Measurements from ENCODE around the gene CPA1. TPM values are rescaled to one million over a fixed set of nuclear protein-coding genes. Genes with fewer than 3 reads are reported as not detected.

The CPA1 gene
- total and polyA plus RNA-seq, 10 donors: 0.79 to 8.1 (median 2.2) TPM

DNA sequence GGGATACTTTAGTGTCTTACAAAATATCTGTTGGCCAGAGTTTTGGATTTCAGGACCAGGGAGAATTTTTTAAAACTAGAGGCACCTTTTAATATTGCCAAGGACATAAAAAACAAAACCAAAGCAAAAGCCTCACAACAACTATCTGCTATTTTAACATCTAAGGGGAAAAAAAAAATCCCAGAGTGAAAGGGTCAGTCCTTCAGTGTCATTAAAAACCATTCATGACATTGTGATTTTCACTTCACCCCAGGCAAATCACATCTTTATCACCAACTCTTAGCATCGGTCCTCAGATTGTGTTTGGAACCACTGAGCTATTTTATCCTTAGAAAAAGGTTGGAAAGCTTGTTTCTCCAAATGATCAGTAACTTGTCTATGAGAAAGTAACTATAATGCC is 49.8 kb downstream of the CPA1 start:
- Histone ChIP-seq H3K27ac (peak overlapping the region in 6 of 8 donors; percentile 3 to 57 (median 44)), H3K4me1 (peaks cover 7 to 49% (median 21%) of the 10 kb centered on the region in 6 donors), H3K9me3 (no peaks in the 10 kb centered on the region), H3K36me3 (no peaks in the 10 kb centered on the region), H3K4me3 (peak overlapping the region in 1 of 8 donors; percentile 11), H3K27me3 (replicated peaks in 1 of 7) (no peaks in the 10 kb centered on the region)
- TF ChIP-seq POLR2A (IDR thresholded peaks at IDR 0.05) (no peak), POLR2AphosphoS5 (IDR thresholded peaks at IDR 0.05) (no peak)
- TF ChIP-seq, protein P1, sequence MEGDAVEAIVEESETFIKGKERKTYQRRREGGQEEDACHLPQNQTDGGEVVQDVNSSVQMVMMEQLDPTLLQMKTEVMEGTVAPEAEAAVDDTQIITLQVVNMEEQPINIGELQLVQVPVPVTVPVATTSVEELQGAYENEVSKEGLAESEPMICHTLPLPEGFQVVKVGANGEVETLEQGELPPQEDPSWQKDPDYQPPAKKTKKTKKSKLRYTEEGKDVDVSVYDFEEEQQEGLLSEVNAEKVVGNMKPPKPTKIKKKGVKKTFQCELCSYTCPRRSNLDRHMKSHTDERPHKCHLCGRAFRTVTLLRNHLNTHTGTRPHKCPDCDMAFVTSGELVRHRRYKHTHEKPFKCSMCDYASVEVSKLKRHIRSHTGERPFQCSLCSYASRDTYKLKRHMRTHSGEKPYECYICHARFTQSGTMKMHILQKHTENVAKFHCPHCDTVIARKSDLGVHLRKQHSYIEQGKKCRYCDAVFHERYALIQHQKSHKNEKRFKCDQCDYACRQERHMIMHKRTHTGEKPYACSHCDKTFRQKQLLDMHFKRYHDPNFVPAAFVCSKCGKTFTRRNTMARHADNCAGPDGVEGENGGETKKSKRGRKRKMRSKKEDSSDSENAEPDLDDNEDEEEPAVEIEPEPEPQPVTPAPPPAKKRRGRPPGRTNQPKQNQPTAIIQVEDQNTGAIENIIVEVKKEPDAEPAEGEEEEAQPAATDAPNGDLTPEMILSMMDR (IDR thresholded peaks at IDR 0.05 in 8 of 11, conservative IDR thresholded peaks at IDR 0.05 in 3 of 11): no peak
- 50 to 71% (median 65%) methylated on average over 1 of the region's 1 CpG for WGBS, 5 donors
- intact Hi-C loops (cut with DNase I; ENCODE audit: low total_unique reads): no loop called here
- DNase-seq: no peak

DNA sequence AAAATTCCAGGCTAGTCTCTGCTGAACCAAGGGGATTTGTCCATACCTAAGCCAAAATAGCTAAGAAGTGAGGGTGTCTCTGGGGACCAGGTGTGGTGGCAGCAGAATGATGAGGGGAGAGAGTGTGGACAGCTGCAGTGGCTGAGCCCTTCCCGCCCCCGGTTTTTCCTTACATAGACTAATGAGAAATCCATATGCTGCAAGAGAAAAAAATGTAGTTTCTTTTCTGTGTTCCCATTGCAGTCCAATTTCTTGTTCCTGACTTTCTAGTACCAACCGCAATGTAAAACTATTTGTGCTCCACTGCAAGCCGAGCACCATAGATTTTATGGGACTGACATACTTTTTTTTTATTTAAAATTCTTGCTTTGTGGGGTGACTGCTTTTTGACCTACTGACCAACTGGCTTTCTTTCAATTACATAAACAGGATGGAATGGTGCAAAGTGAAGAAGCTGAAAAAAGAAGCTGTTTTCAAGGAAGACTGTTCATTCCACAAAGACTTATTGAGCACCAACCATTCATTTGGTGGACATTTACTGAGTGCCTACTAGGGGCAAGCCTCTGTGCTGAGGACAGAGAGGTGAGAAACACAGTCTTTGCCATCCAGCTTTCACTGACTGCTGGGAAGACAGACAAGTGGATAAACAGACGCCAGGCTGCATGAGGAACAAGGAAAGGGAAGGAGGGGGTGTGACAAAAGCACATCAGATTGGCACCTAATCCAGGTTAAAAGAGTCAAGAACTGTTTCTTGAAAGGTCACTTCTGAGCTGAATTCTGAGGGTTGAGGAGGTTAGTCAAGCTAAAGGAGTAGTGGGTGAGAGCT is 50.8 kb downstream of the CPA1 start:
- TF ChIP-seq, protein P1 (IDR thresholded peaks at IDR 0.05 in 8 of 11, conservative IDR thresholded peaks at IDR 0.05 in 3 of 11): no peak
- TF ChIP-seq POLR2AphosphoS5 (IDR thresholded peaks at IDR 0.05) (no peak), POLR2A (IDR thresholded peaks at IDR 0.05) (no peak)
- no peak for DNase-seq
- no peaks in the 10 kb centered on the region for H3K27me3 ChIP-seq (replicated peaks in 1 of 7)
- H3K27ac ChIP-seq: peak overlapping the region in 6 of 8 donors; percentile 24 to 57 (median 48)
- WGBS, 5 donors: 48 to 65% (median 61%) methylated on average over 5 of the region's 5 CpGs
- H3K9me3 ChIP-seq: no peaks in the 10 kb centered on the region
- intact Hi-C loops (cut with DNase I; ENCODE audit: low total_unique reads): no loop called here
- peak overlapping the region in 2 of 8 donors; percentile 3 to 11 for H3K4me3 ChIP-seq
- peaks cover 7 to 53% (median 21%) of the 10 kb centered on the region in 6 donors for H3K4me1 ChIP-seq
- no peaks in the 10 kb centered on the region for H3K36me3 ChIP-seq

DNA sequence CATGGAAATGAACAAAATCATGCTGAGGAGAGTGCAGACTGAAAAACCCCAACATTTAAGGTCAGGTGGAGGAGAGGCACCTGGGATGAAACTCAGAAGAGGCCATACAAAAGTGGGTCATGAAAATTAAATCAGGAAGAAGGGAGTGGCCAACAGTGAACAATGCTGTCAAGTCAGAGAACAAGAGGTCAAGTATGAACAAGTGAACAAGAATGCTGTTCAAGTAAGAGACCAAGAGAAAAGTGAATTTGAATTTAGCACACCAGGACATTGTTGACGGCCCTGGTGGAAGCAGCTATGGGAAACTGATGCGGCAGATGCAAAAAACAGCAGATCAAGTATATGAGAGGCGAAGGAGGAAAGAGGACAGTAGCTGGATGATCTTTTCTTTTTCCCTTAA is 52.6 kb downstream of the CPA1 start:
- Histone ChIP-seq H3K4me3 (no peak overlapping the region), H3K4me1 (peaks cover 7 to 49% (median 21%) of the 10 kb centered on the region in 6 donors), H3K9me3 (no peaks in the 10 kb centered on the region), H3K27ac (no peak overlapping the region), H3K36me3 (no peaks in the 10 kb centered on the region), H3K27me3 (replicated peaks in 1 of 7) (no peaks in the 10 kb centered on the region)
- TF ChIP-seq POLR2AphosphoS5 (IDR thresholded peaks at IDR 0.05): no peak
- TF ChIP-seq, protein P1 (IDR thresholded peaks at IDR 0.05 in 8 of 11, conservative IDR thresholded peaks at IDR 0.05 in 3 of 11): no peak
- no peak for TF ChIP-seq POLR2A (IDR thresholded peaks at IDR 0.05)
- intact Hi-C loops (cut with DNase I; ENCODE audit: low total_unique reads): no loop called here
- 78 to 86% (median 85%) methylated on average over 3 of the region's 3 CpGs for WGBS, 5 donors
- DNase-seq: no peak

DNA sequence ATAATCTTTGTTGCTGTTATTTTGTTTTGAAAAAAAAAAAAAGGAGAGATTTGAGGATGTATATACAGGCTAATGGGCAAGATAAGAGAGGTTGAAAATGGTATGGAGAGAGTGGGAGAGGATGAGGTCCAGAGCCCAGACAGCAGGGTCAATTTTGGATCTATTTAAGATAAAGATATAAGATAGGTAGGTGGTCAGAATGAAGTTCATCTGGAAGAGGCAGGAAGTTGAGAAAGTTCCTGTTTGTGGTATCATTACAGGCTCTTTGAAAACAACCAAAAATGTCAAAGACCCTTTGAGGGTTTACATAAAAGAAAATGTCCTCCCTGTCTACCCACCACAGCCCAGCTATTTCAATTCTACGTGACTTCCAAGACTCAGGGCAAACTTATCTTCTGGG is 53.0 kb downstream of the CPA1 start:
- Histone ChIP-seq H3K27ac (no peak overlapping the region), H3K4me3 (no peak overlapping the region), H3K27me3 (replicated peaks in 1 of 7) (no peaks in the 10 kb centered on the region), H3K4me1 (peaks cover 7 to 49% (median 21%) of the 10 kb centered on the region in 6 donors), H3K9me3 (no peaks in the 10 kb centered on the region), H3K36me3 (no peaks in the 10 kb centered on the region)
- intact Hi-C loops (cut with DNase I; ENCODE audit: low total_unique reads): no loop called here
- TF ChIP-seq POLR2A (IDR thresholded peaks at IDR 0.05) (no peak), POLR2AphosphoS5 (IDR thresholded peaks at IDR 0.05) (no peak)
- TF ChIP-seq, protein P1 (IDR thresholded peaks at IDR 0.05 in 8 of 11, conservative IDR thresholded peaks at IDR 0.05 in 3 of 11): no peak
- 29 to 55% (median 52%) methylated on average over 1 of the region's 1 CpG for WGBS, 5 donors
- no peak for DNase-seq
